CD4-positive, alpha-beta T cell treated with Interleukin-1 beta for 1 hour (primary cell): ENCODE data around the gene CNOT3.
"Not testable (repeated sequence)": the region's sequence is repeated elsewhere in the genome, so short reads cannot be mapped to it uniquely, and the experiment has no call there.

Experiments
- DNase-seq, 2 donors: peaks; one replicate each; pipeline ENCODE4 v3.0.0-alpha.2; 2020 to 2022

The CNOT3 gene

GRCh38 chr19:54152267-54152666 is 14.7 kb downstream of the CNOT3 start:
- DNase-seq = no peak

DNA sequence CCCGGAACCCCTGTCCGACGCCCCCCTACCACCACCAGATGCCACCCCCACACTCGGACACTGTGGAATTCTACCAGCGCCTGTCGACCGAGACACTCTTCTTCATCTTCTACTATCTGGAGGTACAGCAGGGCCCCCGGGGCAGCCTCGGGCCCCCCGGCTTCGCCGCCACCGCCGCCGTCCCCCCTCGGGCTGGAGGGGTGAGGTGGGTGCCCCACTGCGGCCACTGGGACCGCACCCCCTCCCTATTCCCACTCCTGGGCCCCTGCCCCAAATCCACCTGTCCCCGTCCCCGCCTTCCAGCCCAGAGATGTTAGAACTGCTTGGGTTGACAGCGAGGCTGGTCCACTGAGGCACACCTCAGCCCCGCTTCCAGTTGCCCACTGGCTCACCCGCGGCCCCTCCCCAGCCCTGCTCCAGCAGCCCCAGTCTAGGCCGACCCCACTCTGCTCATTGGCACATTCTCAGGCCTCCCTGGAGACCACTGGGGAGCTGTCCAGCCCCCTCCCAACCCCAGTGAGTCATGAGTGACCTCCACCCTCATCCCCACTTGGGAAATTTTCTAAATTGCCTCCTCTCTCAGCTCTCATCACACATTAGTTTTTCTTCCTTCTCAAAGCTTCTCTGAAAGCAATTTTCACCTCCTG is 15.4 kb downstream of the CNOT3 start:
- DNase-seq = no peak

- no peak for DNase-seq
Observed at GRCh38 chr19:54153731-54154326, 16.3 kb downstream of the CNOT3 start.

DNA sequence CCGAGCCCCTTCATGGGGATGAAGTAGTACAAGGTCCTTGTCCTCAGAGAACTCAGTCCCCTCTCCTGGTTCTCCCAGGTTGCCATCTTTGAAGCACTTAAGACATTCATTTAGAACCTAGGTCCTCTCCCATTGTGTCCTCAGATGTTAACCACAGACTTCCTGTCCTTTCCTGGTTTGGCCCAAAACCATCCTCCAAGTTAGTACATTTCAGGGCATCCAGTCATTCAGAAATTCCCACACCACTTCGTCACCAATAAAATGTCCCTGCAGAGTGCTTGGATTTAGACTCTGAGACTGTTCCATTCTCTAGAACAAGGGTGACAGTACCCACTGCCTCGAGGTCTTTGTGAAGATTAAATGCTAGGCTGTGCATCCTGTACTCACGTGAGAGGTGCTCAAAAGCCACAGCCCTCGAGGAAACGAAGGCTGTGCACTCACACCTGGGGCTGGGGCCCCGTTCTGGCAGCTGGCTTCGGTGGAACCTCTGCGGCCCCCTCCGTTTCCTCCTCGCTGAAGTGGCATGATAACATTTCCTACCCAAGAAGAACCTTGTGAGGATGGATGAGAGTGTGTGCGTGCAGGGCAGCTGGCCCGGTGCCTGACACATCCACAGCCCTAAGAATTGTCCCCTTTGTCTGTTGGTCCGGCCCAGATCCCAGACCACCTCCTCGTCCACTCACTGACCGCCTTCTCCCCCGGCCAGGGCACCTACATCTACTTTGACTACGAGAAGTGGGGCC is 17.2 kb downstream of the CNOT3 start:
- DNase-seq = peak; percentile 31 to 38

- no peak for DNase-seq
Observed at GRCh38 chr19:54155694-54156093, 18.1 kb downstream of the CNOT3 start.

DNA sequence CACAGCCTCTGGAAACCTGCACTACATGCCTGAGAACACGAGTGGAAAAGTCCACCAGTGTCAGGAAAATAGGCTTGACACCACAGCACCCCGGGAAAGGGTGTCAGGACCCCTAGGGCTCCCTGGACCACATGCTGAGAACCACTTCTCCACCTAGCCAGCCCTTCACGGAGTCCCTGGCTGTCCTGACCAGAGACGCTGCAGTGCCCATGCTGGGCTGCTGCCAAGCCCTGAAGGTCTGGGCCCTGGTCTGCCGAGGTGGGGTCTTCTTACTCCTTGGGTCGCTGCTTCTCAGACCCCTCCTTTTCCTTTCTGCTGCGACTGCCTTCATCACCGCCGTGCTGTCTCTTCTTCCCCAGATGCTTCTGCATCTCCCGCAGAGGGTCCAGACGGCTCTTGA is 18.9 kb downstream of the CNOT3 start:
- no peak for DNase-seq

- DNase-seq = no peak
Observed at GRCh38 chr19:54156953-54157352, 19.4 kb downstream of the CNOT3 start.

- peak in 1 of 2 donors; percentile 33 for DNase-seq
Observed at GRCh38 chr19:54158812-54159351, 21.3 kb downstream of the CNOT3 start.

GRCh38 chr19:54159352-54160181 is 22.0 kb downstream of the CNOT3 start, which contains the start of gene LENG1:
TSS of gene LENG1 (minus strand) at chr19:54159721. CDS start at chr19:54159695, 26 bp downstream.
- peak; percentile 100 for DNase-seq

GRCh38 chr19:54160182-54160811 is 22.7 kb downstream of the CNOT3 start:
- DNase-seq = no peak

DNA sequence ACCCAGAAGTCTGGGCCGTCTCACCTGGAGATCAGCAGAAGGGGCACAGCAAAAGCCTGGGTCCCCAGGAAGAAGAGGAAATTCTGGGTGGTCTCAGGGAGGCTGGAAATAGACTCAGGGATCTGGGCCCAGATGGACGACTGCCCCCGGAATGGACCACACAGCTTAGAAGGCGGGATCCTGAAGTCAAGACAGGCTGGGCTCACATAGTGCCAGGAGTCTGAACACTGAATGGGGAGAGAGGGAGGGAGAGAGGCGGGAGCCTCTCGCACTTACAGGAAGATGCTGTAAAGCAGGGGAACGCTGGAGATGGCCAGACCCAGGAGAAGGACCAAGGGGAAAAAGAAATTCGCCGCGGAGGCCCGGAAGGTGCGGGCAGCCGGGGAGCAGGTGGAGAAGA is 23.3 kb downstream of the CNOT3 start:
- no peak for DNase-seq

DNA sequence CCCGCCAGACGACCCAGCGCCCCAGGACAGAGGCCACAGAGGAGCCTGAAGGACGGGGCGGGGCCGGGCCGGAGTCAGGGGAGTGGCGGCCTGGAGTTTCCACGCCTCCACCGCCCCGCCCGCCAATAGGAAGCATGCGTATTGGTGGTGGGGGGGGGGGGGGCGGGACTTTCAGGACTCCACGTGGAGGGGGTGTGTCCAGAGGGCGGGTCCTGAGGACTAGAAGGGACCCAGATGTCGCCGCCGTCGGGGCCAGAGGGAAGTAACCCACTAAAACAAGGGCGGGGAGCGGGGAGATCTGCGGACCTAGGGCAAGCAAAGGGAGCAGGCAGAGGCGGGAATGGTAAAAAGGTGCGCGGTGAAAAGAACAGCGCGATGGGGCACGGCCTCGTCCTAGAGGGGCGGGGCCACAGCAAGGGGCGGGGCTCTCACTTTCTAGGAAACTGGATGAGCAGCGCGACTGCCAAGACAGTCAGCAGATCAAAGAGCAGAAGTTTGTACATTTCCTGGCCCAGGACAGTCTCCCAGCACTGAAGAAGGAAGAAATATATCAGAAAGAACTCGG is 24.8 kb downstream of the CNOT3 start:
- peak; percentile 79 to 86 for DNase-seq

- DNase-seq = no peak
Observed at GRCh38 chr19:54162884-54163283, 25.3 kb downstream of the CNOT3 start.

DNA sequence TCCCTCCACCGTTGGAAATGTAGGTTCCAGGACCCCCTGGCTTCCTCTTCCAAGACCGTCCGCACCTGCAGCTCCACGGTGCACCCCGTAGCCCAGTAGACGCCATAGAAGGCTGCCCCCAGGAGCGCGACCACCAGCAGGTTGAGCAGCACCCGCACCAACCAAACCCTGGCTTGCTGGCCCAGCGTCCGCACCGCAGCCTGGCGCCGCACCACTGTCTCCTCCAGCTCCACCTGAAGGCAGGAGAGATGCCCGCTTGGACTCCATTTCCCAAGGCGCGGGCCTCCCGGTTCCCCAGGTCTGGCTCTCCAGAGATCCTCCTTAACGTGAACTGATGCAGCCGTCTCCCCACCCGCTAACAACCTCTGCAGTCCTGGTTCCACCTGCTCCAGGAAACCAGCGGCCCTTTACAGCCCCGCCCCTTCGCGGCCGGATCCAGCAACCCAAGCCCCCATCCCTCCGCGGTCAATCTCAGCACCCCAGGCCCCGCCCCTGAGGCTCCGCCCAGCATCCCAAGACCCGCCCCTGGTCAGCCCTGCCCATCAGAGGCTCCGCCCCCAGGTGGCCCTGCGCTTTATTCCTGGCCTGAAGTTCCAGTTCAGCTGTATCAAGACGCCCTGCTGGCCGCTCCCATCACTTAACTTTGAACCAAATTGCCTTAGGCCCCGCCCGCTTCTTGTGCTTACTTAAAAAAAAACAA is 27.0 kb downstream of the CNOT3 start:
- DNase-seq = peak; percentile 63 to 79

- no peak for DNase-seq
Observed at GRCh38 chr19:54165222-54165621, 27.7 kb downstream of the CNOT3 start.

GRCh38 chr19:54168174-54168917 is 30.8 kb downstream of the CNOT3 start:
- DNase-seq = peak; percentile 85 to 87

- no peak for DNase-seq
Observed at GRCh38 chr19:54169149-54169740, 31.7 kb downstream of the CNOT3 start.

- not testable (repeated sequence) for DNase-seq
Observed at GRCh38 chr19:54171736-54172431, 34.3 kb downstream of the CNOT3 start.
